Measurements from ENCODE around the gene ATF4.

DNA sequence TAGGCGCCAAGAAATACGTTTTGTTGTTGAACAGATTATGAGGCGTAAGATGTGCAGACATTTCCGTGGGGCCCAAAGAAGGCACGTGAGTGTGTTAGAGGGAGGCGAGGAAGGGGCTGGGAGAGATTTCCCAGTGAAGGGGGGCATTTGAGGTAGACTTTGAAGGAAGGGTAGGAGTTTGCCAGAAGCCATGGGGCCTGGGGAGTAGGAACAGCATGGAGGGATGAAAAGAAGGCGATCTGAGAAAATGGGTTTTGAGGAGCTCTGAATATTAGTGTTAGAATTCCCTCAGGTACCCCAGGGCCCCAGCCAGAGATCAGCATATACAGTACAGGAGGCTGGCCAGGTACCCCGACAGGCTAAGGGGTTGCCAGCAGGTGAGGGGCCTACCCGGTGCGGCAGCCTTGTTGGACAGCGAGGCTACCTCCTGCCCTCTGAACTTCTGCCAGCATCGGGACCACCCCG, 18.7 kb upstream of the ATF4 start:
- TF ChIP-seq SP2 (IDR thresholded peaks at IDR 0.05; ENCODE audit: low read length), result no peak
- TF ChIP-seq, protein P1, sequence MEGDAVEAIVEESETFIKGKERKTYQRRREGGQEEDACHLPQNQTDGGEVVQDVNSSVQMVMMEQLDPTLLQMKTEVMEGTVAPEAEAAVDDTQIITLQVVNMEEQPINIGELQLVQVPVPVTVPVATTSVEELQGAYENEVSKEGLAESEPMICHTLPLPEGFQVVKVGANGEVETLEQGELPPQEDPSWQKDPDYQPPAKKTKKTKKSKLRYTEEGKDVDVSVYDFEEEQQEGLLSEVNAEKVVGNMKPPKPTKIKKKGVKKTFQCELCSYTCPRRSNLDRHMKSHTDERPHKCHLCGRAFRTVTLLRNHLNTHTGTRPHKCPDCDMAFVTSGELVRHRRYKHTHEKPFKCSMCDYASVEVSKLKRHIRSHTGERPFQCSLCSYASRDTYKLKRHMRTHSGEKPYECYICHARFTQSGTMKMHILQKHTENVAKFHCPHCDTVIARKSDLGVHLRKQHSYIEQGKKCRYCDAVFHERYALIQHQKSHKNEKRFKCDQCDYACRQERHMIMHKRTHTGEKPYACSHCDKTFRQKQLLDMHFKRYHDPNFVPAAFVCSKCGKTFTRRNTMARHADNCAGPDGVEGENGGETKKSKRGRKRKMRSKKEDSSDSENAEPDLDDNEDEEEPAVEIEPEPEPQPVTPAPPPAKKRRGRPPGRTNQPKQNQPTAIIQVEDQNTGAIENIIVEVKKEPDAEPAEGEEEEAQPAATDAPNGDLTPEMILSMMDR (IDR thresholded peaks at IDR 0.05; ENCODE audit: control extremely low read depth in 1 of 3, insufficient read depth in 1 of 3, low read depth in 1 of 3, low read length in 3 of 3), result no peak
- TF ChIP-seq EZH2 (IDR thresholded peaks at IDR 0.05; ENCODE audit: low read depth, low read length, severe bottlenecking), result no peak
- TF ChIP-seq YY1 (IDR thresholded peaks at IDR 0.05; ENCODE audit: low read depth, low read length), result no peak
- no peak for TF ChIP-seq POLR2A (IDR thresholded peaks at IDR 0.05; ENCODE audit: control extremely low read depth in 1 of 2, low read depth in 2 of 2, low read length in 2 of 2)
- TF ChIP-seq NRF1 (IDR thresholded peaks at IDR 0.05; ENCODE audit: low read depth, low read length), result no peak

Data from H1 (cell line).